ENCODE measurements around the gene KIRREL1.

Gene KIRREL1

DNA sequence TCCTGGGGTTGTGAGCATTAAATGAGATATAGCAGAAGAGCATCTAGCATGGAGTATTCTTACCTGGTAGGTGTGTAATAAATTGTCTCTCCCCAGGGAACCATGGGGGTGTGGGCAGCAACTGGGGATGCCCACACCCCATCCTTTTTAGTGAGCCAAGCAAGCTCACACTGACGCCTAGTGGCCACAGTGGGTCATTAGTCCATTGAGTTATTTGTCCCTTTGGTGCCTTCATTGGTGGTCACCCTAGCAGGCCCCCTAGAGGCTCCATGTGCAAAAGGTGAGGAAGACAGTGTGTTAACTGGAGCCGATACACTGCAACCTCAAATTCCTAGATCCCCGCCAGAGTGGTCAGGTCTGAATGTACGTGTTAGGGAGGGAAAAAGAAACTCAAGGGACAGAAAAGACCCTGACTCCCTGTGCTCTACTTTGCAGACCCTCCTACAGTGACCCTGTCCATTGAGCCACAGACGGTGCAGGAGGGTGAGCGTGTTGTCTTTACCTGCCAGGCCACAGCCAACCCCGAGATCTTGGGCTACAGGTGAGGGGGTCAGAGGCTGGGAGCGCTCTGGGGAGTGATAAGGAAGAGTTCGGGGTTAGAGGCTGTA lies 94.0 kb downstream of the KIRREL1 start:
- no peaks in the 10 kb centered on the region for H3K27me3 ChIP-seq
- intact Hi-C loops (cut with DNase I; ENCODE audit: low total_unique reads), result loop anchor here (5.0 kb wide), 1 partner anchor 50 kb away; no protein-coding TSS in a partner anchor
- H3K36me3 ChIP-seq, result peaks cover 69 to 96% (median 96%) of the 10 kb centered on the region in 3 donors
- H3K9me3 ChIP-seq, result no peaks in the 10 kb centered on the region
- TF ChIP-seq, protein P1, sequence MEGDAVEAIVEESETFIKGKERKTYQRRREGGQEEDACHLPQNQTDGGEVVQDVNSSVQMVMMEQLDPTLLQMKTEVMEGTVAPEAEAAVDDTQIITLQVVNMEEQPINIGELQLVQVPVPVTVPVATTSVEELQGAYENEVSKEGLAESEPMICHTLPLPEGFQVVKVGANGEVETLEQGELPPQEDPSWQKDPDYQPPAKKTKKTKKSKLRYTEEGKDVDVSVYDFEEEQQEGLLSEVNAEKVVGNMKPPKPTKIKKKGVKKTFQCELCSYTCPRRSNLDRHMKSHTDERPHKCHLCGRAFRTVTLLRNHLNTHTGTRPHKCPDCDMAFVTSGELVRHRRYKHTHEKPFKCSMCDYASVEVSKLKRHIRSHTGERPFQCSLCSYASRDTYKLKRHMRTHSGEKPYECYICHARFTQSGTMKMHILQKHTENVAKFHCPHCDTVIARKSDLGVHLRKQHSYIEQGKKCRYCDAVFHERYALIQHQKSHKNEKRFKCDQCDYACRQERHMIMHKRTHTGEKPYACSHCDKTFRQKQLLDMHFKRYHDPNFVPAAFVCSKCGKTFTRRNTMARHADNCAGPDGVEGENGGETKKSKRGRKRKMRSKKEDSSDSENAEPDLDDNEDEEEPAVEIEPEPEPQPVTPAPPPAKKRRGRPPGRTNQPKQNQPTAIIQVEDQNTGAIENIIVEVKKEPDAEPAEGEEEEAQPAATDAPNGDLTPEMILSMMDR (IDR thresholded peaks at IDR 0.05), result peak; percentile 76 to 85
- no peaks in the 10 kb centered on the region for H3K4me1 ChIP-seq
- peak in 1 of 2 donors; percentile 51 for DNase-seq
- no peak overlapping the region for H3K27ac ChIP-seq
- H3K4me3 ChIP-seq, result no peak overlapping the region

DNA sequence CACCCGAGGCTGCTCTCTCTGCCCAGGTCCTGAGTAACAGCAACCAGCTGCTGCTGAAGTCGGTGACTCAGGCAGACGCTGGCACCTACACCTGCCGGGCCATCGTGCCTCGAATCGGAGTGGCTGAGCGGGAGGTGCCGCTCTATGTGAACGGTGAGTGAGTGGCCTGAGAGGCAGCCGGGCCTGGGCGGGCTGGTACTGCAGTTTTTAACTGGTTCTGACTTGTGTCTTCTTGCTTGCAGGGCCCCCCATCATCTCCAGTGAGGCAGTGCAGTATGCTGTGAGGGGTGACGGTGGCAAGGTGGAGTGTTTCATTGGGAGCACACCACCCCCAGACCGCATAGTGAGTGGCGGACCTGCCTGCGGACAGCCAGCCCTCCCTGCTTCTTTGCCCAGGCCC lies 96.0 kb downstream of the KIRREL1 start:
- H3K4me3 ChIP-seq, result no peak overlapping the region
- intact Hi-C loops (cut with DNase I; ENCODE audit: low total_unique reads), result loop anchor here (2.0 to 5.0 kb wide), 2 partner anchors 52 to 97 kb away; partner anchors contain the start of gene KIRREL1
- peaks cover 84 to 96% (median 96%) of the 10 kb centered on the region in 3 donors for H3K36me3 ChIP-seq
- H3K4me1 ChIP-seq, result no peaks in the 10 kb centered on the region
- DNase-seq, result no peak
- H3K9me3 ChIP-seq, result no peaks in the 10 kb centered on the region
- H3K27ac ChIP-seq, result no peak overlapping the region
- TF ChIP-seq, protein P1 (IDR thresholded peaks at IDR 0.05), result no peak
- no peaks in the 10 kb centered on the region for H3K27me3 ChIP-seq

- DNase-seq, result no peak
- H3K4me3 ChIP-seq, result no peak overlapping the region
- peaks cover 84 to 96% (median 96%) of the 10 kb centered on the region in 3 donors for H3K36me3 ChIP-seq
- intact Hi-C loops (cut with DNase I; ENCODE audit: low total_unique reads), result loop anchor here (2.0 to 5.0 kb wide), 2 partner anchors 53 to 97 kb away; partner anchors contain the start of gene KIRREL1
- H3K9me3 ChIP-seq, result no peaks in the 10 kb centered on the region
- TF ChIP-seq, protein P1 (IDR thresholded peaks at IDR 0.05), result no peak
- H3K27ac ChIP-seq, result no peak overlapping the region
- H3K4me1 ChIP-seq, result no peaks in the 10 kb centered on the region
- no peaks in the 10 kb centered on the region for H3K27me3 ChIP-seq
Measured at GRCh38 chr1:158089925-158090637, 96.6 kb downstream of the KIRREL1 start.

DNA sequence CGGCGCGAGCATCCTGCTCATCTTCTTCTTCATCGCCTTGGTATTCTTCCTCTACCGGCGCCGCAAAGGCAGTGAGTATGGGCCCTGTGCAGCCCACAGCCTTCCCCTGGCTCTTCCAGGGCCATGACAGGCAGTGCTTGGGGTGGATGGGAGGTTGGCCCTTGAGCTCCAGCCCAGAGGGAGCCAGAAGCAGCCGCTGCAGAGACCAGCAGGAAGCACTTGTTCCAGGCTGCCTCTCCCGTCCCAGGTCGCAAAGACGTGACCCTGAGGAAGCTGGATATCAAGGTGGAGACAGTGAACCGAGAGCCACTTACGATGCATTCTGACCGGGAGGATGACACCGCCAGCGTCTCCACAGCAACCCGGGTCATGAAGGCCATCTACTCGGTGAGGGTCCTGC lies 99.9 kb downstream of the KIRREL1 start:
- TF ChIP-seq, protein P1 (IDR thresholded peaks at IDR 0.05), result no peak
- Histone ChIP-seq H3K9me3 (no peaks in the 10 kb centered on the region), H3K27ac (no peak overlapping the region), H3K4me1 (peaks cover 0 to 1% (median 0%) of the 10 kb centered on the region in 4 donors), H3K36me3 (peaks cover 58 to 71% (median 71%) of the 10 kb centered on the region in 3 donors), H3K27me3 (no peaks in the 10 kb centered on the region), H3K4me3 (no peak overlapping the region)
- intact Hi-C loops (cut with DNase I; ENCODE audit: low total_unique reads), result no loop called here
- DNase-seq, result no peak

DNA sequence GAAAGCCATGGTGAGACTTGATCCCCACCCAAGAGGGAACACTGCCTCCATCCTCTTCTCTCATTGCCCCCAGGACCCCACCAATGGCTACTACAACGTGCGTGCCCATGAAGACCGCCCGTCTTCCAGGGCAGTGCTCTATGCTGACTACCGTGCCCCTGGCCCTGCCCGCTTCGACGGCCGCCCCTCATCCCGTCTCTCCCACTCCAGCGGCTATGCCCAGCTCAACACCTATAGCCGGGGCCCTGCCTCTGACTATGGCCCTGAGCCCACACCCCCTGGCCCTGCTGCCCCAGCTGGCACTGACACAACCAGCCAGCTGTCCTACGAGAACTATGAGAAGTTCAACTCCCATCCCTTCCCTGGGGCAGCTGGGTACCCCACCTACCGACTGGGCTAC lies 101.1 kb downstream of the KIRREL1 start:
- DNase-seq, result no peak
- intact Hi-C loops (cut with DNase I; ENCODE audit: low total_unique reads), result no loop called here
- H3K4me3 ChIP-seq, result no peak overlapping the region
- no peaks in the 10 kb centered on the region for H3K27me3 ChIP-seq
- peaks cover 48 to 61% (median 61%) of the 10 kb centered on the region in 3 donors for H3K36me3 ChIP-seq
- peaks cover 0 to 4% (median 0%) of the 10 kb centered on the region in 4 donors for H3K4me1 ChIP-seq
- TF ChIP-seq, protein P1 (IDR thresholded peaks at IDR 0.05), result no peak
- H3K27ac ChIP-seq, result no peak overlapping the region
- H3K9me3 ChIP-seq, result no peaks in the 10 kb centered on the region
